Measurements from ENCODE around the gene FAM222B. TPM values are rescaled to one million over a fixed set of nuclear protein-coding genes. Genes with fewer than 3 reads are reported as not detected.

FAM222B gene
- total RNA-seq, 1 experiment from 2014 or later, result 4.8 TPM

- H2AFZ ChIP-seq (ENCODE audit: low read length), result no peak overlapping the region
- H3K27ac ChIP-seq (ENCODE audit: low read length), result no peak overlapping the region
- no TSS peak for BruUV-seq (replicated peaks)
- DNase-seq (no peak), ATAC-seq (no peak)
- H3K79me2 ChIP-seq (ENCODE audit: low read length), result no peaks in the 10 kb centered on the region
- POLR2A ChIA-PET (ENCODE audit: unreplicated experiment), result no interaction called here
- no peak overlapping the region for H3K4me2 ChIP-seq (ENCODE audit: low read length)
- 0 out of 2 replicates have a peak, but pooled peaks cover 4% of the 10 kb centered on the region for H3K4me1 ChIP-seq (ENCODE audit: insufficient read depth, low read length)
- H3K9me3 ChIP-seq (ENCODE audit: low read length), result no peaks in the 10 kb centered on the region
- H3K4me3 ChIP-seq (ENCODE audit: low read length), result no peak overlapping the region
- no peak overlapping the region for H3K9ac ChIP-seq (ENCODE audit: low read length)
- no peaks in the 10 kb centered on the region for H4K20me1 ChIP-seq (ENCODE audit: low read length)
- no peaks in the 10 kb centered on the region for H3F3A ChIP-seq (ENCODE audit: low read length, unreplicated experiment)
- TF ChIP-seq, protein P1, sequence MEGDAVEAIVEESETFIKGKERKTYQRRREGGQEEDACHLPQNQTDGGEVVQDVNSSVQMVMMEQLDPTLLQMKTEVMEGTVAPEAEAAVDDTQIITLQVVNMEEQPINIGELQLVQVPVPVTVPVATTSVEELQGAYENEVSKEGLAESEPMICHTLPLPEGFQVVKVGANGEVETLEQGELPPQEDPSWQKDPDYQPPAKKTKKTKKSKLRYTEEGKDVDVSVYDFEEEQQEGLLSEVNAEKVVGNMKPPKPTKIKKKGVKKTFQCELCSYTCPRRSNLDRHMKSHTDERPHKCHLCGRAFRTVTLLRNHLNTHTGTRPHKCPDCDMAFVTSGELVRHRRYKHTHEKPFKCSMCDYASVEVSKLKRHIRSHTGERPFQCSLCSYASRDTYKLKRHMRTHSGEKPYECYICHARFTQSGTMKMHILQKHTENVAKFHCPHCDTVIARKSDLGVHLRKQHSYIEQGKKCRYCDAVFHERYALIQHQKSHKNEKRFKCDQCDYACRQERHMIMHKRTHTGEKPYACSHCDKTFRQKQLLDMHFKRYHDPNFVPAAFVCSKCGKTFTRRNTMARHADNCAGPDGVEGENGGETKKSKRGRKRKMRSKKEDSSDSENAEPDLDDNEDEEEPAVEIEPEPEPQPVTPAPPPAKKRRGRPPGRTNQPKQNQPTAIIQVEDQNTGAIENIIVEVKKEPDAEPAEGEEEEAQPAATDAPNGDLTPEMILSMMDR (conservative IDR thresholded peaks at IDR 0.05; ENCODE audit: low read depth, low read length), result no peak
- TF ChIP-seq EZH2phosphoT487 (IDR thresholded peaks at IDR 0.05; ENCODE audit: borderline replicate concordance, low read length) (no peak), EZH2 (IDR thresholded peaks at IDR 0.05; ENCODE audit: low read length, unreplicated experiment) (no peak)
- intact Hi-C loops (cut with micrococcal nuclease), result no loop called here
- H3K27me3 ChIP-seq (ENCODE audit: low read length), result no peaks in the 10 kb centered on the region
- no peaks in the 10 kb centered on the region for H3K9me2 ChIP-seq (replicated peaks; ENCODE audit: low read length)
- CTCF ChIA-PET, result no interaction called here
- H3K36me3 ChIP-seq (ENCODE audit: low read depth, low read length), result no peaks in the 10 kb centered on the region
Observed at GRCh38 chr17:28874750-28875149, 32.2 kb upstream of the FAM222B start.

DNA sequence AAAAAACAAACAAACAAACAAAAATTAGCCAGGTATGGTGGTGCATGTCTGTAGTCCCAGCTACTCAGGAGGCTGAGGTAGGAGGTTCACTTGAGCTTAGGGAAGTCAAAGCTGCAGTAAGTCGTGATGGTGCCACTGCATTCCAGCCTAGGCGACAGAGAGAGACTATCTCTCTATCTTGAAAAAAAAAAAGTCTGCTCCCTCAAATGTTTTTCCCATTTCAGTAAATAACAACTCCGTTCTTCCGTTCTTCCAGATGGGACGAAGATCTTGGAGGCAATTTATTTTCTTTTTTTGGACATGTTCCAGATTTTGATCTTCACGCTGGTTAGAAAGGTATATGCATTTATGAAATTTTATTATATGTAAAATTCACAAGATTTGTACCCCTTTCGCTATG lies 31.2 kb upstream of the FAM222B start:
- CTCF ChIA-PET, result no interaction called here
- Histone ChIP-seq H3F3A (ENCODE audit: low read length, unreplicated experiment) (no peaks in the 10 kb centered on the region), H3K9me3 (ENCODE audit: low read length) (no peaks in the 10 kb centered on the region), H3K4me1 (ENCODE audit: insufficient read depth, low read length) (0 out of 2 replicates have a peak, but pooled peaks cover 4% of the 10 kb centered on the region), H3K9ac (ENCODE audit: low read length) (no peak overlapping the region), H3K36me3 (ENCODE audit: low read depth, low read length) (no peaks in the 10 kb centered on the region), H4K20me1 (ENCODE audit: low read length) (no peaks in the 10 kb centered on the region), H3K27me3 (ENCODE audit: low read length) (no peaks in the 10 kb centered on the region), H3K27ac (ENCODE audit: low read length) (no peak overlapping the region), H3K4me3 (ENCODE audit: low read length) (no peak overlapping the region), H2AFZ (ENCODE audit: low read length) (no peak overlapping the region), H3K79me2 (ENCODE audit: low read length) (no peaks in the 10 kb centered on the region), H3K4me2 (ENCODE audit: low read length) (no peak overlapping the region), H3K9me2 (replicated peaks; ENCODE audit: low read length) (no peaks in the 10 kb centered on the region)
- intact Hi-C loops (cut with micrococcal nuclease), result no loop called here
- ATAC-seq (no peak), DNase-seq (no peak)
- TF ChIP-seq, protein P1 (conservative IDR thresholded peaks at IDR 0.05; ENCODE audit: low read depth, low read length), result no peak
- POLR2A ChIA-PET (ENCODE audit: unreplicated experiment), result no interaction called here
- BruUV-seq (replicated peaks), result no TSS peak

GRCh38 chr17:28871056-28871579 lies 28.5 kb upstream of the FAM222B start:
- Histone ChIP-seq H3K36me3 (ENCODE audit: low read depth, low read length) (no peaks in the 10 kb centered on the region), H2AFZ (ENCODE audit: low read length) (no peak overlapping the region), H4K20me1 (ENCODE audit: low read length) (no peaks in the 10 kb centered on the region), H3K4me1 (ENCODE audit: insufficient read depth, low read length) (peaks cover 7% of the 10 kb centered on the region; the same call in 1 of the 2 replicates), H3K27ac (ENCODE audit: low read length) (no peak overlapping the region), H3K9ac (ENCODE audit: low read length) (no peak overlapping the region), H3K9me3 (ENCODE audit: low read length) (no peaks in the 10 kb centered on the region), H3K4me3 (ENCODE audit: low read length) (no peak overlapping the region), H3K27me3 (ENCODE audit: low read length) (no peaks in the 10 kb centered on the region), H3K4me2 (ENCODE audit: low read length) (no peak overlapping the region), H3K9me2 (replicated peaks; ENCODE audit: low read length) (no peaks in the 10 kb centered on the region), H3F3A (ENCODE audit: low read length, unreplicated experiment) (no peaks in the 10 kb centered on the region), H3K79me2 (ENCODE audit: low read length) (no peaks in the 10 kb centered on the region)
- BruUV-seq (replicated peaks), result no TSS peak
- ChIA-PET CTCF (interaction anchor here (0.5 kb wide), 1 partner anchor 311 kb away, joined by 3 read pairs; no protein-coding TSS in a partner anchor), POLR2A (ENCODE audit: unreplicated experiment) (no interaction called here)
- intact Hi-C loops (cut with micrococcal nuclease), result no loop called here
- no peak for DNase-seq
- no peak for ATAC-seq
- TF ChIP-seq EZH2phosphoT487 (IDR thresholded peaks at IDR 0.05; ENCODE audit: borderline replicate concordance, low read length) (no peak), EZH2 (IDR thresholded peaks at IDR 0.05; ENCODE audit: low read length, unreplicated experiment) (no peak)
- TF ChIP-seq, protein P1 (conservative IDR thresholded peaks at IDR 0.05; ENCODE audit: low read depth, low read length), result no peak

All from PC-3 (cell line).